Measurements from ENCODE around the gene SHC2. TPM values are rescaled to one million over a fixed set of nuclear protein-coding genes. Genes with fewer than 3 reads are reported as not detected.
A peak's percentile ranks its signal among the peaks of the same experiment; 100 is the strongest.

The SHC2 gene
- total and polyA plus RNA-seq, 2 of the 13 experiments (the other 11 are each of a cell fraction or from before 2014, with no cell fraction given) = 9.0 to 18.3 TPM

GRCh38 chr19:488505-489417 is 27.9 kb upstream of the SHC2 start (continued):
- TF ChIP-seq, protein P1, sequence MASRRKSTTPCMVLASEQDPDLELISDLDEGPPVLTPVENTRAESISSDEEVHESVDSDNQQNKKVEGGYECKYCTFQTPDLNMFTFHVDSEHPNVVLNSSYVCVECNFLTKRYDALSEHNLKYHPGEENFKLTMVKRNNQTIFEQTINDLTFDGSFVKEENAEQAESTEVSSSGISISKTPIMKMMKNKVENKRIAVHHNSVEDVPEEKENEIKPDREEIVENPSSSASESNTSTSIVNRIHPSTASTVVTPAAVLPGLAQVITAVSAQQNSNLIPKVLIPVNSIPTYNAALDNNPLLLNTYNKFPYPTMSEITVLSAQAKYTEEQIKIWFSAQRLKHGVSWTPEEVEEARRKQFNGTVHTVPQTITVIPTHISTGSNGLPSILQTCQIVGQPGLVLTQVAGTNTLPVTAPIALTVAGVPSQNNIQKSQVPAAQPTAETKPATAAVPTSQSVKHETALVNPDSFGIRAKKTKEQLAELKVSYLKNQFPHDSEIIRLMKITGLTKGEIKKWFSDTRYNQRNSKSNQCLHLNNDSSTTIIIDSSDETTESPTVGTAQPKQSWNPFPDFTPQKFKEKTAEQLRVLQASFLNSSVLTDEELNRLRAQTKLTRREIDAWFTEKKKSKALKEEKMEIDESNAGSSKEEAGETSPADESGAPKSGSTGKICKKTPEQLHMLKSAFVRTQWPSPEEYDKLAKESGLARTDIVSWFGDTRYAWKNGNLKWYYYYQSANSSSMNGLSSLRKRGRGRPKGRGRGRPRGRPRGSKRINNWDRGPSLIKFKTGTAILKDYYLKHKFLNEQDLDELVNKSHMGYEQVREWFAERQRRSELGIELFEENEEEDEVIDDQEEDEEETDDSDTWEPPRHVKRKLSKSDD (CRISPR knock-in tag; IDR thresholded peaks at IDR 0.05; ENCODE audit: low read depth) = peak; percentile 58; the same call in 1 of the 2 replicates
- TF ChIP-seq EZH2 (conservative IDR thresholded peaks at IDR 0.05; ENCODE audit: low read depth, low read length) (no peak), ZFP36L2 (CRISPR knock-in tag; IDR thresholded peaks at IDR 0.05) (no peak), ZNF790 (CRISPR knock-in tag; IDR thresholded peaks at IDR 0.05; ENCODE audit: borderline replicate concordance) (no peak), BCL3 (CRISPR knock-in tag; IDR thresholded peaks at IDR 0.05) (peak; percentile 69; the same call in 1 of the 2 replicates), MXI1 (IDR thresholded peaks at IDR 0.05; ENCODE audit: borderline replicate concordance, low read depth, low read length) (no peak; the same call in 2 of the 3 replicates), EED (CRISPR knock-in tag; IDR thresholded peaks at IDR 0.05) (peak; percentile 30; the same call in 1 of the 2 replicates), ZNF512 (CRISPR knock-in tag; IDR thresholded peaks at IDR 0.05) (no peak), BRF2 (CRISPR knock-in tag; IDR thresholded peaks at IDR 0.05) (peak; percentile 75; the same call in 1 of the 2 replicates), SP1 (IDR thresholded peaks at IDR 0.05) (no peak), SP1 (CRISPR knock-in tag; IDR thresholded peaks at IDR 0.05) (peak; percentile 91), CCAR2 (optimal IDR thresholded peaks at IDR 0.05; ENCODE audit: low read depth, low read length) (no peak), MAZ (IDR thresholded peaks at IDR 0.05; ENCODE audit: borderline replicate concordance, low read depth, low read length) (peak; percentile 86), MAZ (CRISPR knock-in tag; IDR thresholded peaks at IDR 0.05; ENCODE audit: low read depth) (peak; percentile 89), KAT2B (IDR thresholded peaks at IDR 0.05; ENCODE audit: borderline replicate concordance, low read depth, low read length) (no peak), KMT2B (CRISPR knock-in tag; IDR thresholded peaks at IDR 0.05) (no peak), ZNF792 (CRISPR knock-in tag; IDR thresholded peaks at IDR 0.05) (peak; percentile 46; the same call in 1 of the 2 replicates)
- TF ChIP-seq, protein P2, sequence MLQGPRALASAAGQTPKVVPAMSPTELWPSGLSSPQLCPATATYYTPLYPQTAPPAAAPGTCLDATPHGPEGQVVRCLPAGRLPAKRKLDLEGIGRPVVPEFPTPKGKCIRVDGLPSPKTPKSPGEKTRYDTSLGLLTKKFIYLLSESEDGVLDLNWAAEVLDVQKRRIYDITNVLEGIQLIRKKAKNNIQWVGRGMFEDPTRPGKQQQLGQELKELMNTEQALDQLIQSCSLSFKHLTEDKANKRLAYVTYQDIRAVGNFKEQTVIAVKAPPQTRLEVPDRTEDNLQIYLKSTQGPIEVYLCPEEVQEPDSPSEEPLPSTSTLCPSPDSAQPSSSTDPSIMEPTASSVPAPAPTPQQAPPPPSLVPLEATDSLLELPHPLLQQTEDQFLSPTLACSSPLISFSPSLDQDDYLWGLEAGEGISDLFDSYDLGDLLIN (CRISPR knock-in tag; IDR thresholded peaks at IDR 0.05; ENCODE audit: borderline replicate concordance) = peak; percentile 93; the same call in 1 of the 2 replicates
- TF ChIP-seq, protein P3, sequence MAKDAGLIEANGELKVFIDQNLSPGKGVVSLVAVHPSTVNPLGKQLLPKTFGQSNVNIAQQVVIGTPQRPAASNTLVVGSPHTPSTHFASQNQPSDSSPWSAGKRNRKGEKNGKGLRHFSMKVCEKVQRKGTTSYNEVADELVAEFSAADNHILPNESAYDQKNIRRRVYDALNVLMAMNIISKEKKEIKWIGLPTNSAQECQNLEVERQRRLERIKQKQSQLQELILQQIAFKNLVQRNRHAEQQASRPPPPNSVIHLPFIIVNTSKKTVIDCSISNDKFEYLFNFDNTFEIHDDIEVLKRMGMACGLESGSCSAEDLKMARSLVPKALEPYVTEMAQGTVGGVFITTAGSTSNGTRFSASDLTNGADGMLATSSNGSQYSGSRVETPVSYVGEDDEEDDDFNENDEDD (CRISPR knock-in tag; IDR thresholded peaks at IDR 0.05; ENCODE audit: borderline replicate concordance) = peak; percentile 95
